ENCODE data around the gene TCFL5.

DNA sequence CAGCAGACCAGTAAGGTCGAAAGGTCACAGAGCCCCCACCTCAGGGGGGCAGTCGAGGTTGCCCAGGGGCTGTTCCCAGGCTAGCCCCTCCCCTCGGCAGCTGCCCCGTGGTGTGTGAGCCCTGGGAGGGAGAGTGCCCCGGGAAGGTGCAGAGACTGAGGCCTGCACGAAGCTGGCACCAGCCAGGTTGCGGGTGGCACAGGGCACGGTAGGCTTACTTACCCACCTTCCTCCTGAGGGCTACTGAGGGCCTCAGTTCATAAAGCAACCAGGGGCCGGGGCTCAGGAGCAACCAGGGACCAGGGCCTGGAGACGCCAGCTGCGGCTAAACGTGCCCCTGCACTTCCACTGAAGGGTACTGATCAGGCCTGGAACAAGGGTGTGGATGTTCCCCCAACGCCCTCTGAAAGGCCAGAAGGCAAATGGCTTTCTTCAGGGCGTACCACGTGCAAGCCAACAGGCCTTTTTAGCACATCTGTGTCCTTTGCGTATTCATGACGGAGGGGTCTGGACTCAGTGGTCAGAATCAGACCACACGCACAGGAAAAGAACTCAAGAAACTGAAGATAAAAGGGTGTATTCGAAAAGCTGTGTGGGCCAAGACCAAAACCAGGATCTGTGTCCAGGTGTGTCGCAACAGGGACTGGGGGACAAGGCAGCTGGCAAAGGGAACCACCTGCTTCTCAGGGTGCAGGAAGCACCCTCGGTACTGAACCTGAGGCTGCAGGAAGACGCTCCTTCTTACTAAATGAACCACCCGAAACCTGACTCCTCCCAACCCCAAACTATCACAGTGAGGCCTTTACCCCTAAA lies 24.5 kb upstream of the TCFL5 start:
- TF ChIP-seq EZH2 (optimal IDR thresholded peaks at IDR 0.05; ENCODE audit: low read depth, low read length) (no peak), EZH2phosphoT487 (IDR thresholded peaks at IDR 0.05; ENCODE audit: low read length) (no peak)
- TF ChIP-seq, protein P1, sequence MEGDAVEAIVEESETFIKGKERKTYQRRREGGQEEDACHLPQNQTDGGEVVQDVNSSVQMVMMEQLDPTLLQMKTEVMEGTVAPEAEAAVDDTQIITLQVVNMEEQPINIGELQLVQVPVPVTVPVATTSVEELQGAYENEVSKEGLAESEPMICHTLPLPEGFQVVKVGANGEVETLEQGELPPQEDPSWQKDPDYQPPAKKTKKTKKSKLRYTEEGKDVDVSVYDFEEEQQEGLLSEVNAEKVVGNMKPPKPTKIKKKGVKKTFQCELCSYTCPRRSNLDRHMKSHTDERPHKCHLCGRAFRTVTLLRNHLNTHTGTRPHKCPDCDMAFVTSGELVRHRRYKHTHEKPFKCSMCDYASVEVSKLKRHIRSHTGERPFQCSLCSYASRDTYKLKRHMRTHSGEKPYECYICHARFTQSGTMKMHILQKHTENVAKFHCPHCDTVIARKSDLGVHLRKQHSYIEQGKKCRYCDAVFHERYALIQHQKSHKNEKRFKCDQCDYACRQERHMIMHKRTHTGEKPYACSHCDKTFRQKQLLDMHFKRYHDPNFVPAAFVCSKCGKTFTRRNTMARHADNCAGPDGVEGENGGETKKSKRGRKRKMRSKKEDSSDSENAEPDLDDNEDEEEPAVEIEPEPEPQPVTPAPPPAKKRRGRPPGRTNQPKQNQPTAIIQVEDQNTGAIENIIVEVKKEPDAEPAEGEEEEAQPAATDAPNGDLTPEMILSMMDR (IDR thresholded peaks at IDR 0.05; ENCODE audit: low read length), result no peak
